Right atrium auricular region (tissue), 2 donors: ENCODE results near the gene DPYSL3. TPM values are rescaled to one million over a fixed set of nuclear protein-coding genes. Genes with fewer than 3 reads are reported as not detected.

Experiments
- DNase-seq: peaks from one replicate; pipeline ENCODE4 v3.0.0-alpha.2; 2019; ENCODE audit warnings: low spot score
- H3K27ac ChIP-seq, 2 donors: fragments of 200-600 bp; sonication (generic); 1 replicate in 1 of 2; 2 replicates in 1 of 2; pipeline ENCODE4 v1.5.1; 2016 to 2019
- H3K27me3 ChIP-seq, 2 donors: fragments of 200-600 bp; sonication (generic); one replicate each; pipeline versions ENCODE4 v1.5.1 to v1.6.0; 2017 to 2019
- H3K36me3 ChIP-seq: fragments of 200-600 bp; sonication (generic); one replicate; pipeline ENCODE4 v1.5.1; 2016
- H3K4me1 ChIP-seq, 2 donors: fragments of 200-600 bp; sonication (generic); one replicate each; pipeline versions ENCODE4 v1.5.1 to v1.6.0; 2017 to 2019
- H3K4me3 ChIP-seq, 2 donors: fragments of 200-600 bp; sonication (generic); 1 replicate in 1 of 2; 2 replicates in 1 of 2; pipeline ENCODE4 v1.5.1; 2017 to 2019; ENCODE audit warnings: mild to moderate bottlenecking in 1 of 2, moderate library complexity in 1 of 2
- H3K9me3 ChIP-seq, 2 donors: fragments of 200-600 bp; sonication (generic); one replicate each; pipeline ENCODE4 v1.5.1; 2019
- CTCF ChIP-seq, 2 donors: fragments of 200-600 bp; sonication (generic); IDR thresholded peaks; one replicate each; pipeline ENCODE4 v1.5.1; 2019; ENCODE audit warnings: antibody characterized with exemption in 2 of 2
- total RNA-seq, 2 donors: library from RNA; depleted of rRNA; stranded (reverse); fragments of >200 nt; gene quantifications; one replicate each; pipeline ENCODE4 v1.1.0, GENCODE V29; 2016

The DPYSL3 gene
- total RNA-seq, 2 donors from 2014 or later, result 45.3 to 56.2 TPM

- H3K27ac ChIP-seq, result no peak overlapping the region
- no peak overlapping the region for H3K4me3 ChIP-seq
- H3K9me3 ChIP-seq, result no peaks in the 10 kb centered on the region
- H3K4me1 ChIP-seq, result peaks cover 0 to 1% of the 10 kb centered on the region in 2 donors
- TF ChIP-seq CTCF (IDR thresholded peaks at IDR 0.05), result no peak
- H3K27me3 ChIP-seq, result no peaks in the 10 kb centered on the region
- H3K36me3 ChIP-seq, result no peaks in the 10 kb centered on the region
- DNase-seq, result no peak
Observed at GRCh38 chr5:147520450-147520849, 10.6 kb upstream of the DPYSL3 start.

- Histone ChIP-seq H3K4me1 (peaks cover 0 to 5% of the 10 kb centered on the region in 2 donors), H3K36me3 (no peaks in the 10 kb centered on the region), H3K27ac (no peak overlapping the region), H3K9me3 (no peaks in the 10 kb centered on the region), H3K4me3 (no peak overlapping the region), H3K27me3 (no peaks in the 10 kb centered on the region)
- TF ChIP-seq CTCF (IDR thresholded peaks at IDR 0.05), result no peak
- DNase-seq, result no peak
Observed at GRCh38 chr5:147519380-147519779, 9.5 kb upstream of the DPYSL3 start.

GRCh38 chr5:147517383-147517782, 7.5 kb upstream of the DPYSL3 start:
- Histone ChIP-seq H3K27ac (no peak overlapping the region), H3K4me3 (no peak overlapping the region), H3K36me3 (no peaks in the 10 kb centered on the region), H3K4me1 (peaks cover 0 to 5% of the 10 kb centered on the region in 2 donors), H3K27me3 (no peaks in the 10 kb centered on the region), H3K9me3 (no peaks in the 10 kb centered on the region)
- no peak for TF ChIP-seq CTCF (IDR thresholded peaks at IDR 0.05)
- DNase-seq, result no peak

GRCh38 chr5:147515269-147515668, 5.4 kb upstream of the DPYSL3 start:
- no peaks in the 10 kb centered on the region for H3K27me3 ChIP-seq
- no peaks in the 10 kb centered on the region for H3K36me3 ChIP-seq
- no peaks in the 10 kb centered on the region for H3K9me3 ChIP-seq
- DNase-seq, result no peak
- H3K27ac ChIP-seq, result no peak overlapping the region
- no peak for TF ChIP-seq CTCF (IDR thresholded peaks at IDR 0.05)
- no peak overlapping the region for H3K4me3 ChIP-seq
- peaks cover 0 to 7% of the 10 kb centered on the region in 2 donors for H3K4me1 ChIP-seq

GRCh38 chr5:147512659-147513379, 3.0 kb upstream of the DPYSL3 start:
- H3K27ac ChIP-seq, result no peak overlapping the region
- H3K4me3 ChIP-seq, result no peak overlapping the region
- H3K27me3 ChIP-seq, result no peaks in the 10 kb centered on the region
- H3K4me1 ChIP-seq, result peaks cover 0 to 19% of the 10 kb centered on the region in 2 donors
- no peaks in the 10 kb centered on the region for H3K9me3 ChIP-seq
- no peak for TF ChIP-seq CTCF (IDR thresholded peaks at IDR 0.05)
- DNase-seq, result no peak
- no peaks in the 10 kb centered on the region for H3K36me3 ChIP-seq

GRCh38 chr5:147510885-147511284, 1.0 kb upstream of the DPYSL3 start:
- no peak for TF ChIP-seq CTCF (IDR thresholded peaks at IDR 0.05)
- Histone ChIP-seq H3K27me3 (no peaks in the 10 kb centered on the region), H3K4me1 (peaks cover 0 to 27% of the 10 kb centered on the region in 2 donors), H3K4me3 (no peak overlapping the region), H3K9me3 (no peaks in the 10 kb centered on the region), H3K27ac (no peak overlapping the region), H3K36me3 (no peaks in the 10 kb centered on the region)
- DNase-seq, result no peak
